Astrocyte (in vitro differentiated cells and primary cell): ENCODE data around the gene SLC38A11. TPM values are rescaled to one million over a fixed set of nuclear protein-coding genes. Genes with fewer than 3 reads are reported as not detected.

ENCODE experiments used
- DNase-seq: peaks from one replicate; pipeline ENCODE4 v3.0.0-alpha.2; 2010; ENCODE audit warnings: low read depth
- FAIRE-seq: peaks from 2 replicates; lab custom pipeline; 2011; peaks lifted over from hg19 to GRCh38; lab: Jason Lieb, UNC
- H2AFZ ChIP-seq: 2 replicates; pipeline ENCODE4 v1.6.0; 2012; ENCODE audit warnings: low read depth, low read length, inconsistent platforms
- H3K27ac ChIP-seq: 2 replicates; pipeline ENCODE4 v1.5.1; 2011; ENCODE audit warnings: low read depth, low read length, inconsistent platforms
- H3K27me3 ChIP-seq: 2 replicates; pipeline ENCODE4 v1.6.0; 2011; ENCODE audit warnings: low read length, inconsistent platforms; ENCODE audit not compliant: insufficient read depth
- H3K36me3 ChIP-seq: 2 replicates; pipeline ENCODE4 v1.5.1; 2011; ENCODE audit warnings: low read length, inconsistent platforms; ENCODE audit not compliant: insufficient read depth
- H3K4me1 ChIP-seq: 2 replicates; pipeline ENCODE4 v1.5.1; 2011; ENCODE audit warnings: low read length, inconsistent platforms; ENCODE audit not compliant: insufficient read depth
- H3K4me2 ChIP-seq: 2 replicates; pipeline ENCODE4 v1.6.0; 2012; ENCODE audit warnings: low read length, inconsistent platforms
- H3K4me3 ChIP-seq: 2 replicates; pipeline ENCODE4 v1.5.1; 2011; ENCODE audit warnings: low read depth, mild to moderate bottlenecking, low read length, inconsistent platforms; ENCODE audit not compliant: insufficient read depth
- H3K79me2 ChIP-seq: 2 replicates; pipeline ENCODE4 v1.6.0; 2012; ENCODE audit warnings: mild to moderate bottlenecking, low read length, inconsistent platforms; ENCODE audit not compliant: insufficient read depth
- H3K9ac ChIP-seq: 2 replicates; pipeline ENCODE4 v1.6.0; 2012; ENCODE audit warnings: mild to moderate bottlenecking, low read length, inconsistent platforms
- H3K9me3 ChIP-seq: 2 replicates; pipeline ENCODE4 v1.5.1; 2012; ENCODE audit warnings: low read depth, mild to moderate bottlenecking, low read length, inconsistent platforms; ENCODE audit not compliant: insufficient read depth
- H4K20me1 ChIP-seq: 2 replicates; pipeline ENCODE4 v1.6.0; 2012; ENCODE audit warnings: low read length, inconsistent platforms; ENCODE audit not compliant: insufficient read depth
- H3K27ac Mint-ChIP-seq: one replicate; pipeline ENCODE4 v1.8.0; 2021; ENCODE audit warnings: mild to moderate bottlenecking, mixed read lengths; ENCODE audit not compliant: unreplicated experiment
- H3K27me3 Mint-ChIP-seq: one replicate; pipeline ENCODE4 v1.8.0; 2021; ENCODE audit warnings: low read depth, mixed read lengths; ENCODE audit not compliant: unreplicated experiment
- H3K36me3 Mint-ChIP-seq: one replicate; pipeline ENCODE4 v1.8.0; 2021; ENCODE audit warnings: low read depth, mixed read lengths; ENCODE audit not compliant: unreplicated experiment
- H3K4me1 Mint-ChIP-seq: one replicate; pipeline ENCODE4 v1.8.0; 2021; ENCODE audit warnings: low read depth, mixed read lengths; ENCODE audit not compliant: unreplicated experiment
- H3K4me3 Mint-ChIP-seq: one replicate; pipeline ENCODE4 v1.8.0; 2021; ENCODE audit warnings: mild to moderate bottlenecking, moderate library complexity, mixed read lengths; ENCODE audit not compliant: unreplicated experiment
- H3K9me3 Mint-ChIP-seq: one replicate; pipeline ENCODE4 v1.8.0; 2021; ENCODE audit warnings: mild to moderate bottlenecking, mixed read lengths; ENCODE audit not compliant: unreplicated experiment
- CTCF ChIP-seq: IDR thresholded peaks from 2 replicates; pipeline ENCODE4 v1.5.1; 2011; ENCODE audit warnings: low read depth, mild to moderate bottlenecking, inconsistent platforms, low read length, moderate library complexity; ENCODE audit not compliant: insufficient read depth
- EZH2 ChIP-seq: IDR thresholded peaks from 2 replicates; pipeline ENCODE4 v1.6.1; 2012; ENCODE audit warnings: mild to moderate bottlenecking, low read length, inconsistent platforms; ENCODE audit not compliant: insufficient read depth
- total RNA-seq: library from RNA; stranded (reverse); gene quantifications from 2 replicates; pipeline ENCODE4 v1.2.1, GENCODE V29; 2021

Gene SLC38A11
- total RNA-seq, 1 donor from 2014 or later: not detected

- no peaks in the 10 kb centered on the region for H4K20me1 ChIP-seq
- H3K27me3 Mint-ChIP-seq: no peaks in the 10 kb centered on the region
- FAIRE-seq (no peak), DNase-seq (no peak)
- no peaks in the 10 kb centered on the region for H3K9me3 Mint-ChIP-seq
- no peaks in the 10 kb centered on the region for H3K9me3 ChIP-seq
- no peak overlapping the region for H3K4me3 ChIP-seq
- H3K27me3 ChIP-seq: no peaks in the 10 kb centered on the region
- H3K4me2 ChIP-seq: no peak overlapping the region
- no peak overlapping the region for H3K27ac ChIP-seq
- peaks cover 18% of the 10 kb centered on the region for H3K4me1 Mint-ChIP-seq
- no peak overlapping the region for H3K27ac Mint-ChIP-seq
- no peak for TF ChIP-seq CTCF
- TF ChIP-seq EZH2: no peak
- H3K79me2 ChIP-seq: no peaks in the 10 kb centered on the region
- H3K36me3 ChIP-seq: no peaks in the 10 kb centered on the region
- no peaks in the 10 kb centered on the region for H3K36me3 Mint-ChIP-seq
- peaks cover 5% of the 10 kb centered on the region for H3K4me1 ChIP-seq
- H3K9ac ChIP-seq: no peak overlapping the region
- H3K4me3 Mint-ChIP-seq: no peak overlapping the region
- H2AFZ ChIP-seq: no peak overlapping the region
These were observed 20.6 kb upstream of the SLC38A11 start for GRCh38 chr2:164975891-164976290.

DNA sequence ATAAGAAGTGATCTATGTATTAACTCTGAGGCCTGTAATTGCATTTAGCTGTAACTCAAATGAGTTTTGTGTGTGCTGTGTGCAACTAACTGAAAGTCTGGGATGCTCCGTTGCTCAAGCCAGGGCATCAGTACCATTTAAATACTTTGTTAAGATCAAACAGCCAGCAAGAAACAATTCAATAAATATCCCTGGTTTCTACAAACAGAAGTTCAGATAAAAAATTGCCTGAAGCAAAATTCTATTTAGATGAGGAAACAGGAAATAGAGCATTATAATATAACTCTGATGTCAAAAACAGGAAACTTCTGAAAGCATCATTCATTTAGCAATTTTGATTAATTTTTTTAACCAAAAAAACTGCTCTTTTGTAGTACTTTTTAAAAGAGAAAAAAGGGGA, 18.9 kb upstream of the SLC38A11 start:
- H3K4me1 Mint-ChIP-seq: peaks cover 19% of the 10 kb centered on the region
- Histone ChIP-seq H3K4me2 (no peak overlapping the region), H4K20me1 (no peaks in the 10 kb centered on the region), H3K27me3 (no peaks in the 10 kb centered on the region), H3K9me3 (no peaks in the 10 kb centered on the region), H3K79me2 (no peaks in the 10 kb centered on the region), H3K9ac (no peak overlapping the region), H2AFZ (no peak overlapping the region), H3K36me3 (no peaks in the 10 kb centered on the region), H3K4me1 (no peaks in the 10 kb centered on the region), H3K4me3 (no peak overlapping the region), H3K27ac (no peak overlapping the region)
- no peak for TF ChIP-seq EZH2
- no peak for TF ChIP-seq CTCF
- no peaks in the 10 kb centered on the region for H3K27me3 Mint-ChIP-seq
- H3K36me3 Mint-ChIP-seq: no peaks in the 10 kb centered on the region
- H3K27ac Mint-ChIP-seq: no peak overlapping the region
- FAIRE-seq (no peak), DNase-seq (no peak)
- peaks cover under 1% of the 10 kb centered on the region for H3K9me3 Mint-ChIP-seq
- H3K4me3 Mint-ChIP-seq: no peak overlapping the region

DNA sequence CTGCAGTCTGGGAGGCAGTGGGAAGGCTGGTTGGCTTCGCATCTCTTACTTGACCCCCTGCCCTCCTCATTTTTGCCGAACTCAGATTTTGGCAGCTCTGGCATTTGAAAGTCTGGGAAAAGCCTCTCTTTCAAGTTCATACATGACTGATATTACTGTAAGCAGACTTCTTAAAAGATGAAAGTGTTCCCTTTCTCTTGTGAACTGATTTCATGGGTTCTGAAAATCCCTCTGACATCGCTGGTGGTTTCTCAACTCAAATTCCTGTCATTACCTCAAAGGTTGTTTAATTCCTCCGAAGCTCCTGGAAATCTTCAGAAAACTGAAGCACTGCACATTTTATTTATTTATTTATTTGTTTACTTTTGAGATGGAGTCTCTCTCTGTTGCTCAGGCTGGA, 16.9 kb upstream of the SLC38A11 start:
- Mint-ChIP-seq H3K27ac (no peak overlapping the region), H3K4me1 (peaks cover 23% of the 10 kb centered on the region), H3K36me3 (peaks cover 1% of the 10 kb centered on the region), H3K9me3 (peaks cover 13% of the 10 kb centered on the region), H3K27me3 (no peaks in the 10 kb centered on the region), H3K4me3 (no peak overlapping the region)
- Histone ChIP-seq H3K4me3 (no peak overlapping the region), H3K27ac (no peak overlapping the region), H3K9me3 (peaks cover 6% of the 10 kb centered on the region), H3K79me2 (no peaks in the 10 kb centered on the region), H3K4me1 (peaks cover 8% of the 10 kb centered on the region), H3K9ac (no peak overlapping the region), H3K4me2 (no peak overlapping the region), H4K20me1 (no peaks in the 10 kb centered on the region), H2AFZ (no peak overlapping the region), H3K27me3 (no peaks in the 10 kb centered on the region), H3K36me3 (no peaks in the 10 kb centered on the region)
- TF ChIP-seq CTCF (no peak), EZH2 (no peak)
- FAIRE-seq (no peak), DNase-seq (no peak)
